GM21360 (cell line): ENCODE data around the gene MAP2.
"Not testable (repeated sequence)": the region's sequence is repeated elsewhere in the genome, so short reads cannot be mapped to it uniquely, and the experiment has no call there.

Experiments
- ATAC-seq: cut with Tn5 transposase; IDR thresholded peaks from one replicate; pipeline ENCODE4 v1.9.1; 2021; ENCODE audit warnings: mild to moderate bottlenecking, moderate library complexity; ENCODE audit not compliant: unreplicated experiment

The MAP2 gene

GRCh38 chr2:209584472-209584871 lies 160.6 kb downstream of the MAP2 start:
- ATAC-seq = no peak

GRCh38 chr2:209584915-209585314 lies 161.1 kb downstream of the MAP2 start:
- no peak for ATAC-seq

GRCh38 chr2:209591021-209591420 lies 167.2 kb downstream of the MAP2 start:
- ATAC-seq = no peak

GRCh38 chr2:209592106-209592505 lies 168.3 kb downstream of the MAP2 start:
- ATAC-seq = no peak

- ATAC-seq = no peak
Observed at GRCh38 chr2:209593930-209594329, 170.1 kb downstream of the MAP2 start.

GRCh38 chr2:209596262-209596661 lies 172.4 kb downstream of the MAP2 start:
- ATAC-seq = no peak

GRCh38 chr2:209598227-209598626 lies 174.4 kb downstream of the MAP2 start:
- not testable (repeated sequence) for ATAC-seq

GRCh38 chr2:209600341-209601171 lies 176.7 kb downstream of the MAP2 start:
- ATAC-seq = no peak

GRCh38 chr2:209601497-209601896 lies 177.7 kb downstream of the MAP2 start:
- no peak for ATAC-seq

GRCh38 chr2:209602259-209602658 lies 178.4 kb downstream of the MAP2 start:
- ATAC-seq = no peak

- ATAC-seq = no peak
Observed at GRCh38 chr2:209609531-209609930, 185.7 kb downstream of the MAP2 start.

- ATAC-seq = no peak
Observed at GRCh38 chr2:209610631-209611030, 186.8 kb downstream of the MAP2 start.

GRCh38 chr2:209613649-209614305 lies 189.9 kb downstream of the MAP2 start:
- no peak for ATAC-seq

- no peak for ATAC-seq
Observed at GRCh38 chr2:209614690-209615369, 191.0 kb downstream of the MAP2 start.

GRCh38 chr2:209619782-209620181 lies 195.9 kb downstream of the MAP2 start:
- ATAC-seq = peak; percentile 88

GRCh38 chr2:209624192-209624938 lies 200.5 kb downstream of the MAP2 start:
- no peak for ATAC-seq

- no peak for ATAC-seq
Observed at GRCh38 chr2:209629597-209629996, 205.8 kb downstream of the MAP2 start.

GRCh38 chr2:209633911-209634310 lies 210.1 kb downstream of the MAP2 start:
- ATAC-seq = no peak

GRCh38 chr2:209636076-209636475 lies 212.2 kb downstream of the MAP2 start:
- no peak for ATAC-seq

GRCh38 chr2:209637293-209637692 lies 213.4 kb downstream of the MAP2 start:
- ATAC-seq = no peak

- ATAC-seq = no peak
Observed at GRCh38 chr2:209638346-209638745, 214.5 kb downstream of the MAP2 start.
